Measurements from ENCODE around the gene TBC1D22A. TPM values are rescaled to one million over a fixed set of nuclear protein-coding genes. Genes with fewer than 3 reads are reported as not detected.

The TBC1D22A gene
- total and polyA plus RNA-seq, 8 donors: 13.3 to 53.1 (median 21.5) TPM

GRCh38 chr22:47155131-47155885, 392.9 kb downstream of the TBC1D22A start:
- H3K27ac ChIP-seq: peak overlapping the region in 1 of 5 donors; percentile 3
- intact Hi-C loops (cut with DNase I; ENCODE audit: low total_unique reads): no loop called here
- TF ChIP-seq POLR2AphosphoS5 (IDR thresholded peaks at IDR 0.05): no peak
- no peak for TF ChIP-seq EP300 (IDR thresholded peaks at IDR 0.05)
- TF ChIP-seq CTCF (IDR thresholded peaks at IDR 0.05): no peak
- TF ChIP-seq POLR2A (IDR thresholded peaks at IDR 0.05): no peak
- peaks cover 6 to 15% (median 6%) of the 10 kb centered on the region in 4 donors for H3K4me1 ChIP-seq
- 86 to 93% (median 88%) methylated on average over 24 to 31 of the region's 31 CpGs for WGBS, 5 donors
- no peaks in the 10 kb centered on the region for H3K27me3 ChIP-seq
- H3K36me3 ChIP-seq: peaks cover 0 to 26% (median 12%) of the 10 kb centered on the region in 4 donors
- peak overlapping the region in 2 of 4 donors; percentile 13 to 15 for H3K4me3 ChIP-seq
- no peaks in the 10 kb centered on the region for H3K9me3 ChIP-seq
- no peak for DNase-seq

- intact Hi-C loops (cut with DNase I; ENCODE audit: low total_unique reads): no loop called here
- Histone ChIP-seq H3K4me1 (peaks cover 6 to 15% (median 6%) of the 10 kb centered on the region in 4 donors), H3K27ac (no peak overlapping the region), H3K36me3 (peaks cover 0 to 26% (median 12%) of the 10 kb centered on the region in 4 donors), H3K27me3 (no peaks in the 10 kb centered on the region), H3K4me3 (no peak overlapping the region), H3K9me3 (no peaks in the 10 kb centered on the region)
- 75 to 90% (median 77%) methylated on average over 9 of the region's 9 CpGs for WGBS, 5 donors
- DNase-seq: no peak
- TF ChIP-seq POLR2A (IDR thresholded peaks at IDR 0.05) (no peak), CTCF (IDR thresholded peaks at IDR 0.05) (no peak), POLR2AphosphoS5 (IDR thresholded peaks at IDR 0.05) (no peak), EP300 (IDR thresholded peaks at IDR 0.05) (no peak)
Measured at GRCh38 chr22:47155912-47156311, 393.5 kb downstream of the TBC1D22A start.

- no peak for DNase-seq
- H3K36me3 ChIP-seq: peaks cover 0 to 26% (median 12%) of the 10 kb centered on the region in 4 donors
- no peaks in the 10 kb centered on the region for H3K9me3 ChIP-seq
- no peak overlapping the region for H3K27ac ChIP-seq
- intact Hi-C loops (cut with DNase I; ENCODE audit: low total_unique reads): no loop called here
- 91 to 95% (median 93%) methylated on average over 24 to 25 of the region's 25 CpGs for WGBS, 5 donors
- no peak for TF ChIP-seq CTCF (IDR thresholded peaks at IDR 0.05)
- TF ChIP-seq POLR2A (IDR thresholded peaks at IDR 0.05): no peak
- no peak for TF ChIP-seq EP300 (IDR thresholded peaks at IDR 0.05)
- TF ChIP-seq POLR2AphosphoS5 (IDR thresholded peaks at IDR 0.05): no peak
- no peak overlapping the region for H3K4me3 ChIP-seq
- no peaks in the 10 kb centered on the region for H3K27me3 ChIP-seq
- peaks cover 6 to 15% (median 6%) of the 10 kb centered on the region in 4 donors for H3K4me1 ChIP-seq
Measured at GRCh38 chr22:47156352-47157092, 394.1 kb downstream of the TBC1D22A start.

- Histone ChIP-seq H3K4me3 (no peak overlapping the region), H3K27ac (no peak overlapping the region), H3K4me1 (peaks cover 6 to 15% (median 6%) of the 10 kb centered on the region in 4 donors), H3K27me3 (no peaks in the 10 kb centered on the region), H3K9me3 (no peaks in the 10 kb centered on the region), H3K36me3 (peaks cover 0 to 26% (median 12%) of the 10 kb centered on the region in 4 donors)
- TF ChIP-seq CTCF (IDR thresholded peaks at IDR 0.05) (no peak), POLR2A (IDR thresholded peaks at IDR 0.05) (no peak), EP300 (IDR thresholded peaks at IDR 0.05) (no peak)
- WGBS, 5 donors: 86 to 91% (median 89%) methylated on average over 15 of the region's 15 CpGs
- no peak for DNase-seq
- intact Hi-C loops (cut with DNase I; ENCODE audit: low total_unique reads): no loop called here
Measured at GRCh38 chr22:47157093-47157420, 394.6 kb downstream of the TBC1D22A start.
